Loucy (cell line): Measurements from ENCODE around the gene ISOC1.

Experiments
- H2AFZ ChIP-seq: fragments of 200-600 bp; sonication (generic); 2 replicates; pipeline ENCODE4 v1.6.0; 2016; ENCODE audit warnings: antibody characterized with exemption, mild to moderate bottlenecking, low read length, moderate library complexity
- H3F3A ChIP-seq: fragments of 200-600 bp; 2 replicates; pipeline ENCODE4 v1.6.0; 2016; ENCODE audit warnings: antibody characterized with exemption, low read depth, mild to moderate bottlenecking
- H3K27me3 ChIP-seq: fragments of 200-600 bp; sonication (generic); 2 replicates; pipeline ENCODE4 v1.6.1; 2014; ENCODE audit warnings: low read length, mild to moderate bottlenecking; ENCODE audit not compliant: insufficient read depth, poor library complexity, severe bottlenecking
- H3K36me3 ChIP-seq: fragments of 200-600 bp; sonication (generic); 2 replicates; pipeline ENCODE4 v1.6.1; 2016; ENCODE audit warnings: low read length; ENCODE audit not compliant: insufficient read depth
- H3K4me1 ChIP-seq: fragments of 200-600 bp; sonication (generic); 2 replicates; pipeline ENCODE4 v1.5.1; 2014; ENCODE audit warnings: low read length, mild to moderate bottlenecking; ENCODE audit not compliant: insufficient read depth, poor library complexity, severe bottlenecking
- H3K4me2 ChIP-seq: fragments of 200-600 bp; sonication (generic); 2 replicates; pipeline ENCODE4 v1.6.0; 2014; ENCODE audit warnings: antibody characterized with exemption, low read length, low read depth, mild to moderate bottlenecking; ENCODE audit not compliant: poor library complexity, severe bottlenecking
- H3K4me3 ChIP-seq: fragments of 200-600 bp; sonication (generic); 2 replicates; pipeline ENCODE4 v1.5.1; 2014; ENCODE audit warnings: low read length, mild to moderate bottlenecking, mixed read lengths; ENCODE audit not compliant: poor library complexity, severe bottlenecking
- H3K79me2 ChIP-seq: fragments of 200-600 bp; sonication (generic); 2 replicates; pipeline ENCODE4 v1.6.1; 2014; ENCODE audit warnings: low read length; ENCODE audit not compliant: insufficient read depth
- H3K9ac ChIP-seq: fragments of 200-600 bp; sonication (generic); 2 replicates; pipeline ENCODE4 v1.6.0; 2014; ENCODE audit warnings: mild to moderate bottlenecking, low read depth, low read length, moderate library complexity; ENCODE audit not compliant: poor library complexity, severe bottlenecking
- H3K9me2 ChIP-seq: fragments of 200-600 bp; sonication (generic); replicated peaks from 2 replicates; pipeline ENCODE4 v1.6.1; 2016; ENCODE audit warnings: low read depth, low read length, mixed read lengths
- H3K9me3 ChIP-seq: fragments of 200-600 bp; sonication (generic); 2 replicates; pipeline ENCODE4 v1.6.1; 2014; ENCODE audit warnings: mild to moderate bottlenecking, antibody characterized with exemption, low read length, low read depth; ENCODE audit not compliant: insufficient read depth
- H4K20me1 ChIP-seq: fragments of 200-600 bp; sonication (generic); 2 replicates; pipeline ENCODE4 v1.6.0; 2014; ENCODE audit warnings: antibody characterized with exemption, low read length, mild to moderate bottlenecking; ENCODE audit not compliant: insufficient read depth, poor library complexity, severe bottlenecking
- CTCF ChIP-seq: fragments of 200-600 bp; sonication (generic); conservative IDR thresholded peaks from 2 replicates; pipeline ENCODE4 v1.5.1; 2014; ENCODE audit warnings: mild to moderate bottlenecking, antibody characterized with exemption, low read length
- EZH2phosphoT487 ChIP-seq: fragments of 200-600 bp; IDR thresholded peaks from 2 replicates; pipeline ENCODE4 v1.6.1; 2018; ENCODE audit warnings: antibody characterized with exemption, mild to moderate bottlenecking, moderate library complexity, borderline replicate concordance

ISOC1 gene

GRCh38 chr5:129096382-129096991 lies 1.9 kb downstream of the ISOC1 start:
- no peak for TF ChIP-seq EZH2phosphoT487
- TF ChIP-seq CTCF: 0 out of 2 replicates have a peak, but pooled peaks have one; percentile 9
- H3K4me3 ChIP-seq: peak overlapping the region; percentile 82
- H3K9ac ChIP-seq: no peak overlapping the region
- H3F3A ChIP-seq: no peaks in the 10 kb centered on the region
- peaks cover 7% of the 10 kb centered on the region for H4K20me1 ChIP-seq
- H3K4me1 ChIP-seq: peaks cover 22% of the 10 kb centered on the region
- H3K27me3 ChIP-seq: no peaks in the 10 kb centered on the region
- no peaks in the 10 kb centered on the region for H3K9me3 ChIP-seq
- H2AFZ ChIP-seq: no peak overlapping the region
- H3K9me2 ChIP-seq: no peaks in the 10 kb centered on the region
- peaks cover 42% of the 10 kb centered on the region for H3K79me2 ChIP-seq
- no peaks in the 10 kb centered on the region for H3K36me3 ChIP-seq
- peak overlapping the region; percentile 87 for H3K4me2 ChIP-seq

GRCh38 chr5:129097498-129098296 lies 3.1 kb downstream of the ISOC1 start:
- no peaks in the 10 kb centered on the region for H3F3A ChIP-seq
- no peaks in the 10 kb centered on the region for H3K27me3 ChIP-seq
- H4K20me1 ChIP-seq: peaks cover 7% of the 10 kb centered on the region
- H3K4me3 ChIP-seq: peak overlapping the region; percentile 32
- H2AFZ ChIP-seq: no peak overlapping the region
- peaks cover 42% of the 10 kb centered on the region for H3K79me2 ChIP-seq
- H3K4me1 ChIP-seq: peaks cover 22% of the 10 kb centered on the region
- H3K36me3 ChIP-seq: no peaks in the 10 kb centered on the region
- H3K4me2 ChIP-seq: peak overlapping the region; percentile 87
- H3K9ac ChIP-seq: no peak overlapping the region
- H3K9me3 ChIP-seq: no peaks in the 10 kb centered on the region
- no peak for TF ChIP-seq CTCF
- TF ChIP-seq EZH2phosphoT487: no peak
- no peaks in the 10 kb centered on the region for H3K9me2 ChIP-seq

GRCh38 chr5:129098488-129099183 lies 4.1 kb downstream of the ISOC1 start:
- Histone ChIP-seq H3F3A (no peaks in the 10 kb centered on the region), H3K36me3 (no peaks in the 10 kb centered on the region), H3K9ac (no peak overlapping the region), H3K4me3 (peak overlapping the region; percentile 32), H2AFZ (no peak overlapping the region), H4K20me1 (peaks cover 7% of the 10 kb centered on the region), H3K79me2 (peaks cover 42% of the 10 kb centered on the region), H3K4me2 (peak overlapping the region; percentile 87), H3K9me2 (no peaks in the 10 kb centered on the region), H3K4me1 (peaks cover 19% of the 10 kb centered on the region), H3K27me3 (no peaks in the 10 kb centered on the region), H3K9me3 (no peaks in the 10 kb centered on the region)
- TF ChIP-seq CTCF (no peak), EZH2phosphoT487 (no peak)
